ENCODE results near the gene PRSS56. TPM values are rescaled to one million over a fixed set of nuclear protein-coding genes. Genes with fewer than 3 reads are reported as not detected.

PRSS56 gene
- total RNA-seq, 1 donor from 2014 or later: not detected

DNA sequence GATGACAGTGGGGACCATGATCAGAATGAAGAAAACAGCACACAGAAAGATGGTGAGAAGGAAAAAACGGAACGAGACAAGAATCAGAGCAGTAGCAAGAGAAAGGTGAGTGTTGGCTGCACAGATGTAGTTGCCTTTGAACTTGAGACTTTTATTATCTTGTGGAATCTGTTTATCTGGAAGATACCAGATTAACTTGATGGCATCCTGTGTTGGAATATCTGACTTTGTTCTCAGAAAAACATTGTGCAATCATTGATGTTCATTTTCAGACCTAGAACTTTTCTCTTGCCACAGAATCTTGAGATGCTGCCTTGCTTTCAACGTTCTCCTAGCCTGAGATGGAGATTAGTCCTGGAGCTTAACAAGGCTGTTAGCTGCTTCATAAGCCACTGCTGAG is 36.2 kb downstream of the PRSS56 start:
- H3K4me1 ChIP-seq: peaks cover 3 to 4% of the 10 kb centered on the region in 2 donors
- DNase-seq (ENCODE audit: low spot score in 2 of 2): no peak
- H3K36me3 ChIP-seq: peaks cover 37 to 48% of the 10 kb centered on the region in 2 donors
- H3K9me3 ChIP-seq: no peaks in the 10 kb centered on the region
- TF ChIP-seq, protein P1, sequence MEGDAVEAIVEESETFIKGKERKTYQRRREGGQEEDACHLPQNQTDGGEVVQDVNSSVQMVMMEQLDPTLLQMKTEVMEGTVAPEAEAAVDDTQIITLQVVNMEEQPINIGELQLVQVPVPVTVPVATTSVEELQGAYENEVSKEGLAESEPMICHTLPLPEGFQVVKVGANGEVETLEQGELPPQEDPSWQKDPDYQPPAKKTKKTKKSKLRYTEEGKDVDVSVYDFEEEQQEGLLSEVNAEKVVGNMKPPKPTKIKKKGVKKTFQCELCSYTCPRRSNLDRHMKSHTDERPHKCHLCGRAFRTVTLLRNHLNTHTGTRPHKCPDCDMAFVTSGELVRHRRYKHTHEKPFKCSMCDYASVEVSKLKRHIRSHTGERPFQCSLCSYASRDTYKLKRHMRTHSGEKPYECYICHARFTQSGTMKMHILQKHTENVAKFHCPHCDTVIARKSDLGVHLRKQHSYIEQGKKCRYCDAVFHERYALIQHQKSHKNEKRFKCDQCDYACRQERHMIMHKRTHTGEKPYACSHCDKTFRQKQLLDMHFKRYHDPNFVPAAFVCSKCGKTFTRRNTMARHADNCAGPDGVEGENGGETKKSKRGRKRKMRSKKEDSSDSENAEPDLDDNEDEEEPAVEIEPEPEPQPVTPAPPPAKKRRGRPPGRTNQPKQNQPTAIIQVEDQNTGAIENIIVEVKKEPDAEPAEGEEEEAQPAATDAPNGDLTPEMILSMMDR (IDR thresholded peaks at IDR 0.05): no peak
- intact Hi-C loops (cut with DNase I): no loop called here
- H3K27me3 ChIP-seq: no peaks in the 10 kb centered on the region
- no peak overlapping the region for H3K27ac ChIP-seq
- no peak overlapping the region for H3K4me3 ChIP-seq

DNA sequence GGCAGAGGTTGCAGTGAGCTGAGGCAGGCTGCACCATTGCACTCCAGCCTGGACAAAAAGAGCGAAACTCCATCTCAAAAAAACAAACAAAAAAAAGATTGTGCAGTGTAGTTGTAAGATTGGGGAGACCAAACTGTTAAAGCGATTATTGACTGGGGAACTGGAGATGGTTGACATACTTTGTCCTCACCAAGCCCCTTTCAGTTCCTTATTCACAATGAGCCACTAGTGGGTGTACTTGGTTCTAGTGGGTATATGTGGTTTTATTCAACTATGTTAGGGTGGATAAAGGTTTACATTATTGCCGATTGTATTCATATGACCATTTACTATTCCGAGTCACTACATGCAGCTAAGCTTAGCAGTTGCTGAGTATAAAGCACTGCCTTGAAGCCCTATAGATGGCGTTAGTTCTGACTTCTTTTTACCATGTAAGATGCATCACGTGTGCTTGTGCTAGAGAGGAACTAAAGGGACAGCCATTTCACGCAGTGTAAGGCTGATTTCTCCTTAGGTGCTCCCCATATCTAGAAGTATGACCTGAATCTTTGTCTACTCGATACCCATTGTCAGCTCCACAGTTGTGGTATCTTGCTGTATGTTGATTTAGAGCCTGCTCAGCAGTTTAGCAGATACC is 42.4 kb downstream of the PRSS56 start:
- Histone ChIP-seq H3K9me3 (no peaks in the 10 kb centered on the region), H3K27ac (no peak overlapping the region), H3K4me1 (no peaks in the 10 kb centered on the region), H3K4me3 (no peak overlapping the region), H3K36me3 (peaks cover 76 to 88% of the 10 kb centered on the region in 2 donors), H3K27me3 (no peaks in the 10 kb centered on the region)
- intact Hi-C loops (cut with DNase I): no loop called here
- TF ChIP-seq, protein P1 (IDR thresholded peaks at IDR 0.05): no peak
- no peak for DNase-seq (ENCODE audit: low spot score in 2 of 2)

DNA sequence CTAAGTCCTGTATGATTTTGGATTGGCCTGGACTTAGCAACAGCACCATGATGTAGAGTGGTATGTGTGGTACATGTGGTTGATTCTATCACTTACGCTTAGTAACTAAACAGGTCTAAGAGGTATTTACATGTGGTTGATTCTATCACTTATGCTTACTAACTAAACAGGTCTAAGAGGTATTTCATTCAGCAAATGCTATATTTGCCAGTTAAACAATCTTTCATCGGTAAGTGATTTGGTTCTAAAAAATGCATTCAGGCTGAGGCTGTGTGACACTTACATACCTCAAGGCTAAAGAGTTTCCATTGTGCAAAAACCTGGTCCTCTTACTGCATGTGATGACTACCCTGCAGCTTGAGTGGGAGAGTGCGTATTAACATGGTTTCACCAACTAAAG is 43.4 kb downstream of the PRSS56 start:
- H3K4me1 ChIP-seq: no peaks in the 10 kb centered on the region
- no peaks in the 10 kb centered on the region for H3K27me3 ChIP-seq
- intact Hi-C loops (cut with DNase I): no loop called here
- H3K36me3 ChIP-seq: peaks cover 75 to 88% of the 10 kb centered on the region in 2 donors
- no peak overlapping the region for H3K27ac ChIP-seq
- no peak for DNase-seq (ENCODE audit: low spot score in 2 of 2)
- TF ChIP-seq, protein P1 (IDR thresholded peaks at IDR 0.05): no peak
- no peaks in the 10 kb centered on the region for H3K9me3 ChIP-seq
- H3K4me3 ChIP-seq: no peak overlapping the region

DNA sequence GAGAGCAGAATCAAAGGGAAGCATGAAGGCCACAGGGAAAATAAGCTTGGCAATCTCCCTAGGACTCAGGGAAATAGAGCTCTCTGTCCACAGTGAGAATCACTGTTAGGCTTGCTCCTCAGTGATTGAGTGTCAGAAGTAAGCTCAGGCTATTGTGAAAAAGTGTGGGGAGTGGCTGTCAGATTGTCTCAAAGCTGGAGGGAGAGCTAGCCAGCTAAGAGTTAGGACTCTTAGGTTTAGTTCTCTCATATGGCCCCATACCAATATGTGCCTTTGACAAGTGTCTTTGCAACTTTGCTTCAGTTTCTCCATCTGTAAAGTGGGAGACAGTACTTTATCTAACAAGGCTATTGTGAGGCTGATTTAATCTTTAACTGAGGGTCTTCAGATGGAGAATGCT is 47.5 kb downstream of the PRSS56 start:
- TF ChIP-seq, protein P1 (IDR thresholded peaks at IDR 0.05): no peak
- H3K36me3 ChIP-seq: peaks cover 72 to 97% of the 10 kb centered on the region in 2 donors

DNA sequence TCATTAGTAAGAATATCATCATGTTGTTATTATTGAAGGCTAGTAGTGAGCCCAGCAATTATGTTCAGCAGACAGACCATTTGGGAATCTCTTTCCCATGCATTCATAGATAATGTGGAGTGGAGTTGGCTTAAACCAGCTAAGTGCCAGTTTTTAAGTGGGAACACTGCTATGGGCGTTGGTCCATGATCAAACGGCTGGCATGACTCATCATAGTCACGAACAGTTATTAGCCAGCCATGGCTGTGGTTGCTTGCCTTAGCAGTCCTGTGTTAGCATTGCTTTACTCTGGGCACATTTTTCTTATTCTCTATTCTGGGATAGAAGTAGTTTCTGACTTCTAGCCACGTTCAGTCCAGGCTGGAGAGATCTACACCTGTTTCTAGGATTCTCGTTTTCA is 48.0 kb downstream of the PRSS56 start:
- intact Hi-C loops (cut with DNase I): no loop called here

More for the DNA sequence above, 47.5 kb downstream of the PRSS56 start:
- Histone ChIP-seq H3K27ac (no peak overlapping the region), H3K4me1 (no peaks in the 10 kb centered on the region), H3K4me3 (no peak overlapping the region), H3K9me3 (no peaks in the 10 kb centered on the region), H3K27me3 (no peaks in the 10 kb centered on the region)
- no peak for DNase-seq (ENCODE audit: low spot score in 2 of 2)
- intact Hi-C loops (cut with DNase I): no loop called here

More for the DNA sequence above, 48.0 kb downstream of the PRSS56 start:
- Histone ChIP-seq H3K27me3 (no peaks in the 10 kb centered on the region), H3K9me3 (no peaks in the 10 kb centered on the region), H3K4me3 (no peak overlapping the region), H3K27ac (no peak overlapping the region), H3K4me1 (no peaks in the 10 kb centered on the region), H3K36me3 (peaks cover 70 to 97% of the 10 kb centered on the region in 2 donors)
- no peak for DNase-seq (ENCODE audit: low spot score in 2 of 2)
- TF ChIP-seq, protein P1 (IDR thresholded peaks at IDR 0.05): no peak

All from ascending aorta (tissue), 2 donors.